NCI-H2029 treated with DMSO at 0.1 percent for 48 hours (cell line): ENCODE measurements around the gene LCOR.

Experiments used
- DNase-seq: peaks from one replicate; lab custom pipeline; 2025; lab: John Stamatoyannopoulos, UW

Gene LCOR

DNA sequence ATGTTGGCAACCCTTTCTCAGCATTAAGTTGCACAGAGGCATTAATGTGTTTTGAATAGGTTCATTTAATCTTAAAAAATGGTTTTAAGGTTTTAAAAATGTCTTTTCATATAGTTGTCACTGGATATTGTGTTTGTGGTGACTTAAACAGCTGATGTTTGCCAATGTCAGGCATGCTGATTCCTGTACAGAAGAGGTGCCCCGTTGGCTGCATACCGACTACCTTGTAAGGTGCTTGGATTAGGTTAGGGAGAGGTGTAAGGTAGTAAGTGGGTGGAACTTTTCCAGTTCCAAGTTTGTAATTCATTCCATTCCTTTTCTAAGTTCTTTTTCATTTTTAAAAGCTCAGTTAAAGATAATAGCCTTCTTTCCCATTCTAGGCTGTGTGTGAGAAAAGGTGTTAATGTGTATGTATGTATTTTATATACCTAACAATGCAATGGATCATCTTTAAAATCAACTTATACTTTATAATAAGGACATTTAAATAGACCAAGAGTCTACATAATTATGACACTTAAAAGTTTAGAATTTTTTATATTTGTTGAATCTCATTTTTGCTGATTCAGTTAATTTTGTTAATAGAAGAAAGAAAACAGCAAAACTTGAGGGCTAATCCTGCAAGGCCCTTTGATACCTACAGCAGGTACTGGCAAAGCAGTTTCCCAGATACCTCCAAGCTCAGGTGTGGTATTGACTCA is 155.2 kb downstream of the LCOR start:
- DNase-seq: no peak

DNA sequence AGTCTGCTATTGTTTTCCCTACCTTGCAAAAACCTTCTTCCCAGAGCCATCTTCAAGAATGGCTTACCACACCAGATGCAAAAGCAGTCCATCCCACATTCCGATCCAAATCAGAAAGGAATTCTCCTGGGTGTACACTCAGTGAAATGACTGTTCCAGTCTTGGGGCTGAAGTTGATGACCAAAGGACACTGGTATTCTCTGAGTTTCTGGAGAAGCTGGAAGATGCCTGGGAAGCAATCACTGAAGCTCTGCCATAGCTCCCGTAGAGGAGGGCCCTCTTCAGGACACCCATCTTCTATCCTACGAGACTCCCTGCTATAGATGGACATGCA is 155.7 kb downstream of the LCOR start:
- DNase-seq: no peak

GRCh38 chr10:96988426-96988825 is 156.3 kb downstream of the LCOR start:
- DNase-seq: no peak

DNA sequence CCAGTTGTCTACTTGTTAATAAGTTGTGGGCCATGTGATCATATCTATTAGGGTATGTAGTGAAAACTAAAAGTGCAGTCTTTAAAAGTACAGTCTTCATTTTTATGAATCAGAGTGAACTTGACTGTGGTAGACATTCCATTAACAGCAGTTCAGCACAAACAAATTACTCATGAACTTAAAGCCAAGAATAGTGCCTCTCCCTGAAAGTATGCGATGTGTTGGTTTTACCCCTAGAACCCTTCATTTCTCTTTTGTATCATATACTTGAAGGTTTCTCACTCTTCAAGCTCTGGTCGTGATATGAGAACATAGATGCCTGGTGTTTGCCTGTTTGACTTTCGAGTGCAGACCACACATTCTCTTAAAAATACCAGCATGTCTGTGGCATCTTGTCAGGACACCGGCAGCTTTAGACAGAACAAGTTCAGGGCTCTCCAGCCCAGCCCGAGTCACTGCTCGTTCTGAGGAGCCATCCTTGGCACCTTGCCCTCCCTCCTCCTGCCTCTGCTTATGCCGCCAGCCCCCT is 159.3 kb downstream of the LCOR start:
- DNase-seq: no peak

- DNase-seq: no peak
Observed at GRCh38 chr10:96992721-96993120, 160.6 kb downstream of the LCOR start.

GRCh38 chr10:96995851-96996250 is 163.8 kb downstream of the LCOR start:
- no peak for DNase-seq

DNA sequence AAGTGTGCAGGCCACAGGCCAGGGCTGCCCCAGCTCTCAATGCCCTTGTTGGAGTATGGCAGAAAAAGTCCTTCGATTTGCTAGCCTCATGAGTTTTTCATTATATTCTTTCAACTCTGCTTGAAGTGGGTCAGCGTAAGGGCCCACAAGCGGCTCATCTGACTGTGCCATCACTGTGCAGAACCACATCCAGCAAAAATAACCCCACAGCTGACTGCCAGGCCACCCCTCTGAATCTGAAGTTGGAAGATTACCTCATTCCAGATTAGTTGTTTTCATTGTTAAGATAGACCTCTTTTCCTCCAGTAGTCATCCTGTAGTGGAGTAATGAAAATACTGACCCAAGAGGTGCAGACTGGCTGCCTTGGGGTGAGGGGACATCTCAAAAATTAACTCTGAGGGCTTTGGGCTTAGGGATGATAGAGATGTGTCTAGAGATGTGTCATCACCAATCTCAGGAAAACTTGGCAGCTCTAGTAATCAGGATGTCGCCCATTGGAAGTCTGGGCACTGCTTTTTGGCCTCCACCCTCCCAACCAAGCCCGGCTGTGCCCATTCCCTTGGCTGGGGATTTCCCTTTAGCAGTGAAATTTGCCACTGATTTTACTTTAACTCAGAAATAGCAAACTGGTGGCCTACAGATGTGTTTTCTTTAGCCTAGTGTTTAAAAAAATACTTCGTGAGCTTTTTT is 164.3 kb downstream of the LCOR start:
- DNase-seq: no peak

DNA sequence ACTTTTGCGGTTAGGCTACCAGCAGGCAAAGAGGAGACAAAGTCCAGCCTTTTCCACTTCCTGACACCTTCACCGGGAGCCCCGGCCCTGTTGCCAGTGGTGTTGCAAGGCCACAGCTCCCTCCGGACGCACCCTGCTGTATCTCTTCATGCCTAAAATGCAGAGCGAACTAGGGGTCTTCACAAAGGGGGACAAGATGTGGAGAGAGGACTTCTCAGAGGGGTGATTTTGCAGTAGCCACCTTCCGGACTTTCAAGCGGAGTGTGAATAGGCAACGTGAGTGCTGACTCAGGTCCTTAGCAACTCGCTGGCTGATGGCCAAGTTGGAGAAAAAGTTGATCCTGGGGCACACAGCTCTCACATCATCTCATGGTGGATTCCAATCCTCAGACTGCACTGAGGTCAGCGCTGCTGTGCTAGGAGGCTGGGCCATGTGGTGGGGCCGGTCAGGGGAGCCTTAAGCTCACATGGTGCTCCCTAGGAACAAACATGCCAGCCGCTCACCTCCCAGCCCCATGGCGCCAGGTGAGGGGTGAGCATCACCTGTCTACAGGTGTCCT is 166.3 kb downstream of the LCOR start:
- DNase-seq: no peak

GRCh38 chr10:96999337-96999736 is 167.2 kb downstream of the LCOR start:
- no peak for DNase-seq

- no peak for DNase-seq
Observed at GRCh38 chr10:96999987-97000386, 167.9 kb downstream of the LCOR start.

GRCh38 chr10:97000487-97001182 is 168.5 kb downstream of the LCOR start:
- peak; percentile 7 for DNase-seq

DNA sequence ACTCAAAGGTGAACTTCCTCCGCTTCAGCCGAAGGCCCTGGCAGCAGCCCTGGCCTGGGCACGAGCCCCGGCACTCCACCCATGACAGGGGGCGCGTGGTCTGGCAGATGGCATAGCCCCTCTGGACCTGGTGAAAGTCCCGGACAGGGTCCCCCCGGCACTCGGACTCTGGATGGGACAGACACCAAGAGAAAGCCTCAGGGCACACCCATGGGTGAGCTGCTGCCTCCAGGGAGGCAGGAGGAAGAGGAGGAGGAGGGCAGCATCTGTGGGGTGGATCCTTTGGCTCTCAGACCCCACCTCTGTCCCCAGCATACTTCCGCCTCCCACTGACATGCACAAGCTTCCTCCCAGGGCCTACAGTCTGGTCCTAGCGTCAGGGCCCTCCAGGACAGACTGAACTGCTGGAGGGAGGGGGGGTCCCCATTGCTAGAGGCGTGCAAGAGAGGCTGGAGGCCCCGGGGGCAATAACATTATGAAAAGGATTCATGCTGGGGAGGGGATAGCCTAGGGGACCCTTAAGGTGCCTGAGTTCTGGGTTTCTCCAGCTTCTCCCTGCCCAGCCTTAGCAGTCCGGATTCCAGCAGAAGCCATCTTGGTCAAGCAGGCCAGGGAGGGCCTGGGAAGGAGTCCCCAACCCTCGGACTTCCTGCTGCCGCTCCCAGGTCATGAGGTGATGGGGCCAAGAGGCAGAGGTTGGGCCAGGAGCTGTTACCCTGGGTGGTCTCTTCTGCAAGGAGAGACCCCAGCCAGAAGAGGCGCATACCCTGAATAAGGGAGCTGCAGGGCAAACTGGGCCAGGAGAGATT is 169.3 kb downstream of the LCOR start:
- no peak for DNase-seq

- DNase-seq: no peak
Observed at GRCh38 chr10:97002670-97003069, 170.6 kb downstream of the LCOR start.

DNA sequence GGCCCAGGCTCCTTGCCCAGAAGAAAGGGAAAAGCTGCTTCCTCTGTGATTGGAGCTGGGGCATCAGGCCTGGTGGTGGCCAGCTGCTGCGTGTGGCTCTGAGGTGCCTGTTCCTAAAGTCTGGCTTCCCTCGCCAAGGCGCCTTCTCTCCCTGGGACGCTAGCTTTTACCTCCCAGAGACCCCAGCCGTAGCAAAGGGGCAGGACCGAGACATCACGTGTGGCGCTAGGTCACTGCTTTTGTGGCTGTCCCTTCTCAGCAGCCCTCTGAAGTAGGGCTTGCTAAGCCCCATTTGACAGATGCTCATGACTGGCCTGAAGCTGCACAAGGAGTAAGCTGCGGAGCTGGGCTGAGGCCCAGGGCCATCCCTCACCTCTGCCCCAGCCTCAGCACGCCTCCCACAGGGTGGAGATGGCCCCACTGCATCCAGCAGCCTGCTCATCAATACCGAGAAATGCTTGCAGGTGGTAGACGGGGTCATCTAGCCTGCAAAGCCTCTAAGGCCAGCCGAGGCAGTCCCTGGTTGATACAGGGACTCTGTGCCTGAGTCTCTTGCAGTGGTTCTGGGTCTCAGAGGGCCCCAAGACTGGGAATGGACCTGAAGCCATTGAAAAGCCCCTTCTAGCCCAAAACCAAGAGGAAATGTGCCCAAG is 171.2 kb downstream of the LCOR start:
- no peak for DNase-seq

DNA sequence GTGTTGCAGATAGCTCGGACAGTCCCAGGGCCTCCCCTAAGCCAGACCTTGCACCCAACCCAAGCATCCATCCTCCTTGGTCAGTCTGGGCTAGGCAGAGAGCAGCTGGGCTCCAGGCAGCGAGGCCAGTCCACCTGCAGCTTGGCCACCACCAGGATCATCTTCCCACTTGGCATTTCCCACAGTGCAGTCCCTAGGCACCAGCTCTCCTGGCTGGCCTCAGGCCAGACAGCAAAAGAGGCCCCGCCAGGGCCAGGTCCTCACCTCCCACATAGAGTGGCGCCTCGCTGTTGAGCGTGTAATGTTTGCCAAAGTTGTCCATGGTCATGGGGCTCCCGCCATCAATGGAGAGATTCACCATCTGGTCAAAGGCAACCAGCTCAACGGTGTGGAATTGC is 171.7 kb downstream of the LCOR start:
- no peak for DNase-seq

- DNase-seq: no peak
Observed at GRCh38 chr10:97004591-97004990, 172.5 kb downstream of the LCOR start.

GRCh38 chr10:97005349-97005748 is 173.3 kb downstream of the LCOR start:
- no peak for DNase-seq

- no peak for DNase-seq
Observed at GRCh38 chr10:97006364-97006763, 174.3 kb downstream of the LCOR start.

DNA sequence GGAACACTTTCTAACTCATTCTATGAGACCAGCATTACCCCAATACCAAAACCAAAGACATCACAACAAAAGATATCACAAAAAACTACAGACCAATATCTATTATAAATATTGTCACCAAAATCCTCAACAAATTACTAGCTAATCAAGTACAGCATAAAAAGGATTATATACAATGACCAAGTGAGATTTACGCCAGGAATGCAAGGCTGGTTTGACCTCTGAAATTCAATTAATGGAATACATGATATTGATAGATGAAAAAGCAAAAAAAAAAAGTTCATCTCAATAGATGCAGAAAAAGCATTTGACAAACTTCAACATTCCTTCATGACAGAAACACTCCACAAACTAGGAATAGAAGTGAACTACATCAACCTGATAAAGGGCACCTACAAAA is 175.3 kb downstream of the LCOR start:
- no peak for DNase-seq

DNA sequence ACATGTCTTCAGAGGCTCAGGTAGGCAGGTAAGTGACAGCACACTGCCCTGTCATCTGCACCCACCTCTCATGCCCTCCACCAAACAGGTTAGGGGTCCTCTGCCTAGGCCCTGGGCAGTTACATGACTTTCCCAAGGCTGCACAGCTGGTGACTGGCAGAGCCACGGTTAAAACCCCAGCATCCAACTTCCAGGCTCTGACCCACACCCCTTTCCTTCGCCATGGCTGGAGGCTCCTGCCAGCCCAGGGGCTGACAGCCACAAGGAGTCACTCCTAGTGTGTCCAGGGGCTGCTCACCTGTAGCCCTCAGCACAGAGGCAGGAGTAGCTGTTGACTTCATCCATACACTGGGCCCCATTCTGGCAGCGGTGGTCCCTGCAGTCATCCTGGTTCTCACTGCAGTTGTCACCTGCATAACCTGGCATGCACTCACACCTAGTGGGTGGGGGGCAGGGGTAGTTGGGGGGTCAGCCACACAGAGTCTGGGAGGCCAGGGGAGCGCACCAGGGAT is 178.7 kb downstream of the LCOR start:
- DNase-seq: no peak

- no peak for DNase-seq
Observed at GRCh38 chr10:97011397-97011796, 179.3 kb downstream of the LCOR start.
